ENCODE data around the gene ERCC6L.
A peak's percentile ranks its signal among the peaks of the same experiment; 100 is the strongest.
"Not testable (repeated sequence)": the region's sequence is repeated elsewhere in the genome, so short reads cannot be mapped to it uniquely, and the experiment has no call there.

The ERCC6L gene

GRCh38 chrX:72243472-72243871, 4.6 kb upstream of the ERCC6L start:
- no peak overlapping the region for H3K56ac ChIP-seq (ENCODE audit: low read length)
- H3K79me2 ChIP-seq (ENCODE audit: control insufficient read depth, insufficient read depth, low read length), result no peaks in the 10 kb centered on the region
- no peak overlapping the region for H3K23ac ChIP-seq (ENCODE audit: low read length)
- no peak overlapping the region for H3K4me3 ChIP-seq (ENCODE audit: low read length)
- WGBS (ENCODE audit: extremely low coverage, insufficient coverage, low lambda C conversion rate), result no CpG with 5 or more reads among the region's 3 CpGs
- no peaks in the 10 kb centered on the region for H3K27me3 ChIP-seq (ENCODE audit: insufficient read depth, low read length, poor library complexity)
- no peak overlapping the region for H4K5ac ChIP-seq (ENCODE audit: low read length)
- no peak overlapping the region for H3K4me2 ChIP-seq (ENCODE audit: low read length)
- H2BK120ac ChIP-seq (ENCODE audit: low read depth, low read length), result no peak overlapping the region
- H2AK5ac ChIP-seq (ENCODE audit: low read length), result no peak overlapping the region
- no peak overlapping the region for H4K8ac ChIP-seq (ENCODE audit: low read depth, low read length)
- H3K9ac ChIP-seq (ENCODE audit: low read length), result no peak overlapping the region
- H3K18ac ChIP-seq (ENCODE audit: low read length), result no peak overlapping the region
- no peak overlapping the region for H3K4ac ChIP-seq (ENCODE audit: low read depth, low read length)
- H3K36me3 ChIP-seq (ENCODE audit: control insufficient read depth, insufficient read depth, low read length), result no peaks in the 10 kb centered on the region
- H3K27ac ChIP-seq (ENCODE audit: low read depth, low read length), result no peak overlapping the region
- H2BK15ac ChIP-seq (replicated peaks; ENCODE audit: low read depth), result no peak overlapping the region
- no peak overlapping the region for H2BK5ac ChIP-seq (ENCODE audit: low read length)
- DNase-seq, result no peak
- no peaks in the 10 kb centered on the region for H3K4me1 ChIP-seq (ENCODE audit: control insufficient read depth, low read depth, low read length)
- no peaks in the 10 kb centered on the region for H3K79me1 ChIP-seq (ENCODE audit: low read length)

GRCh38 chrX:72240976-72241375, 2.1 kb upstream of the ERCC6L start:
- no peak overlapping the region for H2BK5ac ChIP-seq (ENCODE audit: low read length)
- H3K27ac ChIP-seq (ENCODE audit: low read depth, low read length), result no peak overlapping the region
- no peaks in the 10 kb centered on the region for H3K36me3 ChIP-seq (ENCODE audit: control insufficient read depth, insufficient read depth, low read length)
- H3K79me1 ChIP-seq (ENCODE audit: low read length), result no peaks in the 10 kb centered on the region
- H3K79me2 ChIP-seq (ENCODE audit: control insufficient read depth, insufficient read depth, low read length), result peaks cover 2% of the 10 kb centered on the region
- H3K9ac ChIP-seq (ENCODE audit: low read length), result no peak overlapping the region
- H2BK120ac ChIP-seq (ENCODE audit: low read depth, low read length), result no peak overlapping the region
- no peak overlapping the region for H2BK15ac ChIP-seq (replicated peaks; ENCODE audit: low read depth)
- DNase-seq, result no peak
- no peak overlapping the region for H3K4me2 ChIP-seq (ENCODE audit: low read length)
- no peak overlapping the region for H3K4me3 ChIP-seq (ENCODE audit: low read length)
- WGBS (ENCODE audit: extremely low coverage, insufficient coverage, low lambda C conversion rate), result no CpG with 5 or more reads among the region's 4 CpGs
- no peak overlapping the region for H3K18ac ChIP-seq (ENCODE audit: low read length)
- H2AK5ac ChIP-seq (ENCODE audit: low read length), result no peak overlapping the region
- no peaks in the 10 kb centered on the region for H3K27me3 ChIP-seq (ENCODE audit: insufficient read depth, low read length, poor library complexity)
- H3K4me1 ChIP-seq (ENCODE audit: control insufficient read depth, low read depth, low read length), result no peaks in the 10 kb centered on the region
- no peak overlapping the region for H3K56ac ChIP-seq (ENCODE audit: low read length)
- H4K5ac ChIP-seq (ENCODE audit: low read length), result no peak overlapping the region
- no peak overlapping the region for H3K4ac ChIP-seq (ENCODE audit: low read depth, low read length)
- H3K23ac ChIP-seq (ENCODE audit: low read length), result no peak overlapping the region
- H4K8ac ChIP-seq (ENCODE audit: low read depth, low read length), result no peak overlapping the region

- peak overlapping the region; percentile 38 for H3K4me2 ChIP-seq (ENCODE audit: low read length)
- H2BK5ac ChIP-seq (ENCODE audit: low read length), result no peak overlapping the region
- no peak overlapping the region for H3K27ac ChIP-seq (ENCODE audit: low read depth, low read length)
- no peaks in the 10 kb centered on the region for H3K36me3 ChIP-seq (ENCODE audit: control insufficient read depth, insufficient read depth, low read length)
- peak overlapping the region; percentile 85 for H3K56ac ChIP-seq (ENCODE audit: low read length)
- H3K79me2 ChIP-seq (ENCODE audit: control insufficient read depth, insufficient read depth, low read length), result peaks cover 2% of the 10 kb centered on the region
- H3K79me1 ChIP-seq (ENCODE audit: low read length), result no peaks in the 10 kb centered on the region
- H3K18ac ChIP-seq (ENCODE audit: low read length), result peak overlapping the region; percentile 82
- H4K5ac ChIP-seq (ENCODE audit: low read length), result no peak overlapping the region
- WGBS (ENCODE audit: extremely low coverage, insufficient coverage, low lambda C conversion rate), result no CpG with 5 or more reads among the region's 6 CpGs
- no peak overlapping the region for H3K4ac ChIP-seq (ENCODE audit: low read depth, low read length)
- no peaks in the 10 kb centered on the region for H3K4me1 ChIP-seq (ENCODE audit: control insufficient read depth, low read depth, low read length)
- peak overlapping the region; percentile 78 for H3K9ac ChIP-seq (ENCODE audit: low read length)
- H3K23ac ChIP-seq (ENCODE audit: low read length), result no peak overlapping the region
- no peak overlapping the region for H4K8ac ChIP-seq (ENCODE audit: low read depth, low read length)
- peak overlapping the region; percentile 74 for H3K4me3 ChIP-seq (ENCODE audit: low read length)
- no peak overlapping the region for H2BK120ac ChIP-seq (ENCODE audit: low read depth, low read length)
- H2AK5ac ChIP-seq (ENCODE audit: low read length), result no peak overlapping the region
- DNase-seq, result no peak
- no peak overlapping the region for H2BK15ac ChIP-seq (replicated peaks; ENCODE audit: low read depth)
- H3K27me3 ChIP-seq (ENCODE audit: insufficient read depth, low read length, poor library complexity), result no peaks in the 10 kb centered on the region
These were observed 644 bp downstream of the ERCC6L start for GRCh38 chrX:72238183-72238582.

- Histone ChIP-seq H3K56ac (ENCODE audit: low read length) (no peak overlapping the region), H3K18ac (ENCODE audit: low read length) (no peak overlapping the region), H3K27ac (ENCODE audit: low read depth, low read length) (no peak overlapping the region), H3K79me2 (ENCODE audit: control insufficient read depth, insufficient read depth, low read length) (peaks cover 2% of the 10 kb centered on the region), H2AK5ac (ENCODE audit: low read length) (no peak overlapping the region), H3K9ac (ENCODE audit: low read length) (no peak overlapping the region), H2BK120ac (ENCODE audit: low read depth, low read length) (no peak overlapping the region), H3K23ac (ENCODE audit: low read length) (no peak overlapping the region), H2BK5ac (ENCODE audit: low read length) (no peak overlapping the region), H3K4me2 (ENCODE audit: low read length) (no peak overlapping the region), H3K4me1 (ENCODE audit: control insufficient read depth, low read depth, low read length) (no peaks in the 10 kb centered on the region), H3K27me3 (ENCODE audit: insufficient read depth, low read length, poor library complexity) (no peaks in the 10 kb centered on the region), H4K5ac (ENCODE audit: low read length) (no peak overlapping the region), H3K4me3 (ENCODE audit: low read length) (no peak overlapping the region), H2BK15ac (replicated peaks; ENCODE audit: low read depth) (no peak overlapping the region), H3K4ac (ENCODE audit: low read depth, low read length) (no peak overlapping the region), H3K79me1 (ENCODE audit: low read length) (no peaks in the 10 kb centered on the region), H3K36me3 (ENCODE audit: control insufficient read depth, insufficient read depth, low read length) (no peaks in the 10 kb centered on the region), H4K8ac (ENCODE audit: low read depth, low read length) (no peak overlapping the region)
- WGBS (ENCODE audit: extremely low coverage, insufficient coverage, low lambda C conversion rate), result no CpG with 5 or more reads among the region's 4 CpGs
- no peak for DNase-seq
These were observed 2.0 kb downstream of the ERCC6L start for GRCh38 chrX:72236841-72237240.

GRCh38 chrX:72230290-72230689, 8.5 kb downstream of the ERCC6L start:
- Histone ChIP-seq H2BK15ac (replicated peaks; ENCODE audit: low read depth) (no peak overlapping the region), H3K4me2 (ENCODE audit: low read length) (no peak overlapping the region), H3K4ac (ENCODE audit: low read depth, low read length) (no peak overlapping the region), H3K36me3 (ENCODE audit: control insufficient read depth, insufficient read depth, low read length) (no peaks in the 10 kb centered on the region), H2BK120ac (ENCODE audit: low read depth, low read length) (no peak overlapping the region), H3K18ac (ENCODE audit: low read length) (no peak overlapping the region), H2BK5ac (ENCODE audit: low read length) (no peak overlapping the region), H4K8ac (ENCODE audit: low read depth, low read length) (no peak overlapping the region), H3K4me3 (ENCODE audit: low read length) (no peak overlapping the region), H3K79me1 (ENCODE audit: low read length) (no peaks in the 10 kb centered on the region), H3K27ac (ENCODE audit: low read depth, low read length) (no peak overlapping the region), H3K23ac (ENCODE audit: low read length) (no peak overlapping the region), H3K27me3 (ENCODE audit: insufficient read depth, low read length, poor library complexity) (no peaks in the 10 kb centered on the region), H3K9ac (ENCODE audit: low read length) (no peak overlapping the region), H3K56ac (ENCODE audit: low read length) (no peak overlapping the region), H4K5ac (ENCODE audit: low read length) (no peak overlapping the region), H3K79me2 (ENCODE audit: control insufficient read depth, insufficient read depth, low read length) (peaks cover 2% of the 10 kb centered on the region), H2AK5ac (ENCODE audit: low read length) (no peak overlapping the region), H3K4me1 (ENCODE audit: control insufficient read depth, low read depth, low read length) (no peaks in the 10 kb centered on the region)
- no CpG with 5 or more reads among the region's 3 CpGs for WGBS (ENCODE audit: extremely low coverage, insufficient coverage, low lambda C conversion rate)
- DNase-seq, result no peak

GRCh38 chrX:72220375-72220774, 18.5 kb downstream of the ERCC6L start:
- not testable (repeated sequence) for H3K27ac ChIP-seq (ENCODE audit: low read depth, low read length); H3K18ac ChIP-seq (ENCODE audit: low read length); H3K27me3 ChIP-seq (ENCODE audit: insufficient read depth, low read length, poor library complexity); H2BK5ac ChIP-seq (ENCODE audit: low read length); H3K36me3 ChIP-seq (ENCODE audit: control insufficient read depth, insufficient read depth, low read length); H3K23ac ChIP-seq (ENCODE audit: low read length); H3K4ac ChIP-seq (ENCODE audit: low read depth, low read length); H4K8ac ChIP-seq (ENCODE audit: low read depth, low read length); H3K4me3 ChIP-seq (ENCODE audit: low read length); H3K4me1 ChIP-seq (ENCODE audit: control insufficient read depth, low read depth, low read length); H2AK5ac ChIP-seq (ENCODE audit: low read length); H4K5ac ChIP-seq (ENCODE audit: low read length); H3K9ac ChIP-seq (ENCODE audit: low read length); H3K79me2 ChIP-seq (ENCODE audit: control insufficient read depth, insufficient read depth, low read length); H2BK120ac ChIP-seq (ENCODE audit: low read depth, low read length); H2BK15ac ChIP-seq (replicated peaks; ENCODE audit: low read depth); H3K4me2 ChIP-seq (ENCODE audit: low read length); H3K79me1 ChIP-seq (ENCODE audit: low read length); H3K56ac ChIP-seq (ENCODE audit: low read length)
- DNase-seq, result peak; percentile 25
- no CpG with 5 or more reads among the region's 3 CpGs for WGBS (ENCODE audit: extremely low coverage, insufficient coverage, low lambda C conversion rate)

All from mesendoderm (in vitro differentiated cells).